Right lobe of liver (tissue), 4 donors: Measurements from ENCODE around the gene ORC4.

ENCODE experiments used
- POLR2A ChIP-seq: fragments of 450-650 bp; IDR thresholded peaks from one replicate; pipeline ENCODE4 v1.6.1; 2017; ENCODE audit warnings: antibody characterized with exemption, mild to moderate bottlenecking
- TF ChIP-seq, protein P1 (sequence below), 4 donors: fragments of 200-600 bp in 3 of 4; fragments of 450-650 bp in 1 of 4; IDR thresholded peaks; one replicate each; pipeline versions ENCODE4 v1.5.1 to v1.8.0; 2016 to 2022; ENCODE audit warnings: antibody characterized with exemption in 4 of 4, mild to moderate bottlenecking in 2 of 4
- donor health status: DM: no; HTN: no; CAD: no.
- donor health status: DM: no; HTN: no; CAD: no.
- donor health status: DM: no; HTN: yes; CAD: no.

DNA sequence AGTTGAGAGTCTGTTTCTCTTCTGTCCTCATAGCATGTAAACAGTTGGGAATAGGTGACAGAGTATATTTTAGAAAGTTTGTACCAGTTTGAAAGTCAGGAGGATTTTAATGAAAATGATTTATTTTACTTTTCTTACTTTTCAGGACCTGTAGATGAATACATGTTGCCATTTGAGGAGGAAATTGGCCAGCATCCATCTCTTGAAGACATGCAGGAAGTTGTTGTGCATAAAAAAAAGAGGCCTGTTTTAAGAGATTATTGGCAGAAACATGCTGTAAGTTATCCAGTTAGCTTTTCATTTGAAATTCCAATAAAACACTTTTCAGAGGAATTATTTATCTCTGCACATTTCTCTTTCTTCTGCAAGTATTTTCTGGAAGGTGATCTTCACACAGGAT lies 94.7 kb downstream of the ORC4 start:
- TF ChIP-seq, protein P1, sequence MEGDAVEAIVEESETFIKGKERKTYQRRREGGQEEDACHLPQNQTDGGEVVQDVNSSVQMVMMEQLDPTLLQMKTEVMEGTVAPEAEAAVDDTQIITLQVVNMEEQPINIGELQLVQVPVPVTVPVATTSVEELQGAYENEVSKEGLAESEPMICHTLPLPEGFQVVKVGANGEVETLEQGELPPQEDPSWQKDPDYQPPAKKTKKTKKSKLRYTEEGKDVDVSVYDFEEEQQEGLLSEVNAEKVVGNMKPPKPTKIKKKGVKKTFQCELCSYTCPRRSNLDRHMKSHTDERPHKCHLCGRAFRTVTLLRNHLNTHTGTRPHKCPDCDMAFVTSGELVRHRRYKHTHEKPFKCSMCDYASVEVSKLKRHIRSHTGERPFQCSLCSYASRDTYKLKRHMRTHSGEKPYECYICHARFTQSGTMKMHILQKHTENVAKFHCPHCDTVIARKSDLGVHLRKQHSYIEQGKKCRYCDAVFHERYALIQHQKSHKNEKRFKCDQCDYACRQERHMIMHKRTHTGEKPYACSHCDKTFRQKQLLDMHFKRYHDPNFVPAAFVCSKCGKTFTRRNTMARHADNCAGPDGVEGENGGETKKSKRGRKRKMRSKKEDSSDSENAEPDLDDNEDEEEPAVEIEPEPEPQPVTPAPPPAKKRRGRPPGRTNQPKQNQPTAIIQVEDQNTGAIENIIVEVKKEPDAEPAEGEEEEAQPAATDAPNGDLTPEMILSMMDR (IDR thresholded peaks at IDR 0.05), result no peak
- TF ChIP-seq POLR2A, result no peak
